ENCODE measurements around the gene IQCK.

DNA sequence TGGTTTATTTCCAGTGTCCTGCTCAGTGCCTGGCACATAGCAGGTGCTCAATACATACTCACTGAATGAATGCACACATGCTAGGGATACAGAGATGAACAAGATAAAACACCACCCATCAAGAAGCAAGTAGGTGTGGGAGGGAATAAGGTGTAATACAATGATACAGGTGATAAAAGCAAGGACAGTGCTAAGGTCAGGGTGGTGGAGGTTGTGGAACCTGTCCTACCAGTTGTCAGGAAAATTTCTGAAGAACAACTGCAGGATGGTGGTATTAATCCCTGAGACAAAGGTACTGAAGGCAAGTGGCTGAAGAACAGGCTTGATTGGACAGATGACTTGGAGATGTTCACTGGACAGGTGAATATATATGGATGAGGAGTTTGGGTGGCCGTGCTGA lies 1.9 kb upstream of the IQCK start:
- no peak for TF ChIP-seq EZH2 (IDR thresholded peaks at IDR 0.05)
- TF ChIP-seq POLR2AphosphoS5 (IDR thresholded peaks at IDR 0.05; ENCODE audit: borderline replicate concordance, low read depth, low read length), result no peak

Data from SK-N-MC (cell line).